T-helper 9 cell (primary cell): ENCODE results near the gene MRPL48.
"Not testable (repeated sequence)": the region's sequence is repeated elsewhere in the genome, so short reads cannot be mapped to it uniquely, and the experiment has no call there.

Experiments used
- DNase-seq: peaks from one replicate; pipeline ENCODE4 v3.0.0-alpha.2; 2020

The MRPL48 gene

DNA sequence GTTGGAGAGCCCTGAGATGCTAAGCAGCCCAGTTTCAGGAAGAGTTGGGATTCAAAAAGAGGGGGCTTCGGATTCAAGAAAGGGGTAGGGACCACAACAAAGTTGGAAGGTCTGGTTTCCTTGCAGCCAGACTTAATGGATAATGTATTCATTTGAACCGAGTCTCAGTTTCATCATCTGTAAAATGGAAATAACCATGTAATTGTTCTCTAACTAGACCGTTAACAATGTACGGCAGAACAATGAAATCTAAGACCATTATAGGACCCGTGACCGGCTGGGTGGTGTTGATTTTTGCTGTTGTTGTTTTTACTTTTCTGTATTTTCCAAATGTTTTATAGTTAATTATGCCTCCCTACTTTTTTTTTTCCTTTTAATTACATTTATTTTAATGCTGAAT lies 6.4 kb upstream of the MRPL48 start:
- DNase-seq: no peak

DNA sequence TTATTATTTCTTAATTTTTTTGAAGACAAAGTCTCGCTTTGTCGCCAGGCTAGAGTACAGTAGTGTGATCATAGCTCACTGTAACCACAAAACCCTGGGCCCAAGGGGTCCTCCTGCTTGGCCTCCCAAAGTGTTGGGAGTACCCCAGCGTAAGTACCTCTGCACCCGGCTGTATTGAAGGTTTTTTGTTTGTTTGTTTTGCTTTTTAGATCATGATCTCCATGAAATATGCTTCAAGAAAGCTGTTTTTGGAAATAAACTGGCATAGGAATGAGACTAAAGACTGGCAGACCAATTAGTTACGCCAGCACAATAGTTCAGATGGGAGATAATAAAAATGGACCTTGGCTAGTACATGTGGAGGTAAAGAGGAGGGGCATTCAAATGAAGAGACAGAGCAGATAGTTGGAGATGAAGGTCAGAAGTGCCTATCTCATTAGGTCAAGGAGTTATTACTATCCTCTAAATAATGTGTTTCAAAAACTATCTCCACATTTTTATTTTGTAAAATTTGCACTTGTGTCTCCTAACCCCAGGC lies 4.1 kb upstream of the MRPL48 start:
- no peak for DNase-seq

DNA sequence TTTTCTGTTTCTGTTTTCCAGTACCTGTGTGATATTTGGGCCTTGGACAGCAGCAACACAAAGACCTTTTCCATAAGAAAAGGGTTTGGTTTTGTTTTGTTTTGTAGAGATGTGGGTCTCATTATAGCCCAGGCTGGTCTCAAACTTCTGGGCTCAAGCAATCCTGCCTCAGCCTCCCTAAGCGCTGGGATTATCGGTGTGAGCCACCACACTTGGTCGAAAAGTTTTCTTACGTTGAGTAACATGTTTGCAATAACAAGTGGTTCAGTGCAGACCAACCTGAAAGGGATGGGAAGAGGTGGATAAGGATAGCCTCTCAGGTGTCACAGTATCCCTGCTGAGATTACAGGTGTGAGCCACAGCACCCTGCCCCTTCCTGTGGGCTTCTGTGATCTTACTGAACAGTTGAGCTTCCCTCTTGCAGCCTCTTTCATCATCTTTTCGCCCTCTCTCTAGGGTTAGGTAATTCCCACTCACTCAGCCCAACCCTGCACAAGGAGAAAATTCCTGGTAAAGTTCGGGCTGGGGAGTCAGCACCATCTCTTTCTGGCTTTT lies 3.5 kb upstream of the MRPL48 start:
- DNase-seq: no peak

- no peak for DNase-seq
Observed at GRCh38 chr11:73784734-73785133, 2.9 kb upstream of the MRPL48 start.

DNA sequence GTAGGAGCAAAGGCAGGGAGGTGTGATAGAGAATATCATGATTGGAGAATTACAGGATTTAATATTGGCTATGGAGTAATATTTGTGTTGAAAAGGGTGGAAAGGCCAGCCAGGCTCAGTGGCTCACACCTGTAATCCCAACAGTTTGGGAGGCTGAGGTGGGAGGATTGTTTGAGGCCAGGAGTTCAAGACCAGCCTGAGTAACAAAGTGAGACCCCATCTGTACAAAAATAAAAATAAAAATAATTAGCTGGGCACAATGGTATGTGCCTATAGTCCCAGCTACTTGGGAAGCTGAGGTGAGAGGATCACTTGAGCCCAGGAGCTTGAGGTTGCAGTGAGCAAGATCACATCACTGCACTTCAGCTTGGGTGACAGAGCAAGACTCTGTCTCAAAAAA lies 2.2 kb upstream of the MRPL48 start:
- DNase-seq: not testable (repeated sequence)

GRCh38 chr11:73787051-73787642 lies 527 bp upstream of the MRPL48 start:
- DNase-seq: no peak

DNA sequence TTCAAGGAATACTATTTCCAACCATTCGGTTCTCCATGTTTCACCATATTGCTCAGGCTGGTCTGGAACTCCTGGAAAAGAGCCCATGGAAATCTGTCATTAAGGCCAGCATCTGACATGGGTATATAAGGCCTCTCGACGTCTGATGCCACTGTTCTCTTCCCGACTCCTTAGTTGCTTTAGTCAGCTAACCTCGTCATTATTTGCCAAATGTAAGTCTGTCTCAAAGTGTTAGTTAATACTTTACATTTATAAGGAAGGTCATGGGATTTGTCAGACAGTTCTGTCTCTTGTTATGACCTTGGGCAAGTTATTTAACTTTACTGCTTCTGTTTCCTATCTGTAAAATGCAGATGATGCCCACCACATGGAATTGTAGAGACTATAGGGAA lies 1.6 kb downstream of the MRPL48 start:
- DNase-seq: no peak

- no peak for DNase-seq
Observed at GRCh38 chr11:73792584-73792983, 4.9 kb downstream of the MRPL48 start.

GRCh38 chr11:73795925-73796632 lies 8.4 kb downstream of the MRPL48 start:
- DNase-seq: no peak

- no peak for DNase-seq
Observed at GRCh38 chr11:73797457-73797856, 9.8 kb downstream of the MRPL48 start.

DNA sequence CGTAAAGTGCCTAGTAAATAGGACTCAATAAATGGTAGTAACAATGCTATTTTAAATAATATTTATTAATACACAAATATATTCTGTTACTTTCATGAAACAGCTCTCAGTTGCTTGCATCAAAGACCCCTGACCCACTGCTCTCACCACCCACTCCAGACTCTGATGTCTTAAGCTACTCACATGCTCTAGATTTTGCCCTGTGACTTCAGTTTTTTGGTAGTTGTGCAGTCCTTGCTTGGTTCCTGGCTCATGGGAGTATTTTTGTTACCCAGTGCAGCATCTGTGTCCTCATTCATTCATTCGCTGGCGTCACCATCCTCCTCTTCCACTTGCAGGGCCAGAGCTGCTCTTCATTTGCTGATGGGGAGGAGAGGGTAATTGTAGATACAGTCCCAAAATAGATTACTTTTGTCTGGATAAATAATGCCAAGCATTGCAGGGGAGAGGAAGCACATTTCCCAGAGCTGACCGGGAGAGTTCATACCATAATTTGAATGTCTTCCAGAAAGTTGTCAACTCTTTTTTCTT lies 12.7 kb downstream of the MRPL48 start:
- DNase-seq: no peak

- DNase-seq: no peak
Observed at GRCh38 chr11:73801136-73801535, 13.5 kb downstream of the MRPL48 start.

- DNase-seq: no peak
Observed at GRCh38 chr11:73804712-73805111, 17.0 kb downstream of the MRPL48 start.

DNA sequence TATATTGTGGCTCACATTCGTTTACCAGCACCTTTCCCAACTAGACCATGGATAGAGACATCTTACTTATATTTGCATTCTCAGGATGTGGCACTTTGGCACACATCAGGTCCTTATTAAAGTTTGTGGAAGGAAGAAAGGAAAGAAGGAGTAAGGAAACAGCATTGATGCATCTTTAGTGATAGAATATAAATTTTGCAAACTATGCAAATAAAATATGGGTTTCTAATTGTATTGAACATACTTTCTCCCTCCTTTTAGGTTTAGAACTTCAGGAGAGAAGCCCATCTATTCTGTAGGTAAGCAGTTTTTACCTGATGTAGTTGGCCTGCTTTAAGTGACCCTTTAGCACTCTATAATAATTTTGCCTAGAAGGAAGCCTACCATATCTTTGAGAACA lies 20.4 kb downstream of the MRPL48 start:
- DNase-seq: no peak

DNA sequence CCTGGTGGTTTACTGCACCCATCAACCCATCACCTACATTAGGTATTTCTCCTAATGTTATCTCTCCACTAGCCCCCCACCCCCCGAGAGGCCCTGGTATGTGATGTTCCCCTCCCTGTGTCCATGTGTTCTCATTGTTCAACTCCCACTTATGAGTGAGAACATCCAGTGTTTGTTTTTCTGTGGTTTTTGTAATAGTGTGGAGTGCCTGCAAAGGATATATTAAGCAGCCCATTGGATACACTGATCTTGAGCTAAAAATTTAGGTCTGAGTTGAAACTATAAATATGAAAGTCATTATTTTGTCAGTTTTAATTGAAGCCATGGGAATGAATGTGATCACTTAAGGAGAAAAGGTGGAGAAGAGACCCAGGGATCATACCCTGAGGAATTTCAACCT lies 23.0 kb downstream of the MRPL48 start:
- DNase-seq: no peak

GRCh38 chr11:73812234-73812633 lies 24.6 kb downstream of the MRPL48 start:
- no peak for DNase-seq

- no peak for DNase-seq
Observed at GRCh38 chr11:73814812-73815211, 27.1 kb downstream of the MRPL48 start.

DNA sequence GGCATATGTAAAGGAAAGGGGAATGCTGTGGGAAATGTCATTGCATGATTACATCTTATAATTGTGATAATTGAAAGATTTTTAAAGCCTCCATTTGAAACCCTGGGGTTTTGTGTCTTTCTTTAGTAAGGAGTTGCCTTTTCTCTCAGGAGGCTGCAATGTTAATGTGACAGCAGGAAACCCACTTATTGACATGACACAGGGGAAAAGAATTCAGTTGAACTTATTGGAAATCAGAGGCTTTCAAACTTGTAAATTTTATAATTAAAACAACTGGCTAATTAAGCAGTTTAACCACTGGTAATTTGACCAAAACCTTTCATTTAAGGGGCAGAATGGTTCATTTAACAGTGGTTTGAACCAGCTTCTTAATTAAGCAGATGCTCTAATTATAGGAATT lies 31.2 kb downstream of the MRPL48 start:
- no peak for DNase-seq

DNA sequence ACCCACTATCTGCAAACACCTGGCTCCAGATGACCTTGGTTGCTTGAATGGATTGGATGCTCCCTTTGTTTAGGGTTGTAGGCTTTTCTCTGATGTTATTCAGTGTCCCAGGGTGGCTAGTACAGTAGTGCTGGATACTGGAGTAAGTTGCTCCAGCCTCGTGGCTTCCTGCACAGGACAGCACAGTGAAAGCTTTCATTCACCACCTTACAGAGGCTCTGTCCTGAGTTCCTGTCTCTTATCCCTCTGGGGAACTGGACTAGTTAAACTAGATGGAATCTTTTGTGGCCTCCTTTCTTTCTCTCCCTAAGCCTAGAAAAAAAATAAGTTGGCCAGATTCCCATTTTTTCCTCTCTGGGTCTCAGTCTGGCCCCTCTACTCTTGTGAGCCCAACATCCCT lies 42.6 kb downstream of the MRPL48 start:
- no peak for DNase-seq

- DNase-seq: no peak
Observed at GRCh38 chr11:73833067-73833466, 45.4 kb downstream of the MRPL48 start.

DNA sequence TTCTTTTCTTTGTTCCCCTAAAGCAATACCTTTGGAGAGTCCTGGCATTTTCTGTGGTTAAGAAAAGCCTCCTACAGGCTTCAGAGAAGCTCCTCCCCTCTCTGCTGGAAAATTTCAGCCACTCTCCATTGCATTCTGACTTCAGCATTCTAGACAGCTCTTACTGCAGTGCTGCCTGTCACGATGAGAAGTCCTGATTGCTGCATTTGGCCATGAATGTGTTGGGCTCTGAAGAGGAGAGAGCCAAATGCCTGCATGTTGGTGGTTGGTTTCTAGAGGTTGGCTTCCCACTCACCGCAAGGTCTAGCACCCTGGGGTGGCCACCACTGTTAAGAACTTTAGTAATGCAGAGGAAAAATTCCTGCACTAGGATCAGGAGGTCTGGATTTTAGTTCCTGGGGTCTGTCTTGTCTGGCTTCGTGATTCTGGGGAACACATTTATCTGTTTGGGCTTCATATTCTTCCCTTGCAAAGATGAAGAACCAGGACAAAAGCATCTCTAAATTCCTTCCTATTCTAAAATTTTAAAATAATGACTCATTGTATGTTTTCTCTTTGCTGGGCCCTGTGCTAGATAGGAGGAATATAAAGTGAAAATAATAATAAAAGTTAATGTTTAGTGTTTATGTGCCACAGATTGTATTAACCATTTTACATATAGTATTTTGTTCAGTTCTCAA lies 50.9 kb downstream of the MRPL48 start:
- DNase-seq: no peak

DNA sequence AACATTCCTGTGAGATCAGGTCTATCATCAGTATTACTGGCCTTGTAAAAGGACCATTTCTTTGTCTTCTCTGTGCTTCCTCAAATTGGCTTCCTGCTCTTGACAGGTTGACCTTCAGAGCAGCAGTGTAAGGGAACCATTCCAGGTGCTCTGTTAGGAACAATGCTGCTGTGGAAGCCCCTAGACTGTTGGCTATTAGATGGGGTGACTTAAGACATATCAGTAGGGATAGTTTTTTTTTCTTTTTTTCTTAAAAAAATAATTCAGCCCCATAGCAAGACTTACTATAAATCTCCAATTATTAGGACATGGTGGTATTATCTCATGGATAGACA lies 51.4 kb downstream of the MRPL48 start:
- DNase-seq: no peak

- no peak for DNase-seq
Observed at GRCh38 chr11:73851046-73851764, 63.5 kb downstream of the MRPL48 start.
